Activated naive CD8-positive, alpha-beta T cell treated with anti-CD3 and anti-CD28 coated beads, Interleukin-2, amount 50 U/mL, for 16 hours (primary cell): ENCODE measurements around the gene CFAP410.
"Not testable (repeated sequence)": the region's sequence is repeated elsewhere in the genome, so short reads cannot be mapped to it uniquely, and the experiment has no call there.

Source experiments
- DNase-seq: peaks from one replicate; pipeline ENCODE4 v3.0.0-alpha.2; 2020; ENCODE audit warnings: low read depth, low spot score

Gene CFAP410

DNA sequence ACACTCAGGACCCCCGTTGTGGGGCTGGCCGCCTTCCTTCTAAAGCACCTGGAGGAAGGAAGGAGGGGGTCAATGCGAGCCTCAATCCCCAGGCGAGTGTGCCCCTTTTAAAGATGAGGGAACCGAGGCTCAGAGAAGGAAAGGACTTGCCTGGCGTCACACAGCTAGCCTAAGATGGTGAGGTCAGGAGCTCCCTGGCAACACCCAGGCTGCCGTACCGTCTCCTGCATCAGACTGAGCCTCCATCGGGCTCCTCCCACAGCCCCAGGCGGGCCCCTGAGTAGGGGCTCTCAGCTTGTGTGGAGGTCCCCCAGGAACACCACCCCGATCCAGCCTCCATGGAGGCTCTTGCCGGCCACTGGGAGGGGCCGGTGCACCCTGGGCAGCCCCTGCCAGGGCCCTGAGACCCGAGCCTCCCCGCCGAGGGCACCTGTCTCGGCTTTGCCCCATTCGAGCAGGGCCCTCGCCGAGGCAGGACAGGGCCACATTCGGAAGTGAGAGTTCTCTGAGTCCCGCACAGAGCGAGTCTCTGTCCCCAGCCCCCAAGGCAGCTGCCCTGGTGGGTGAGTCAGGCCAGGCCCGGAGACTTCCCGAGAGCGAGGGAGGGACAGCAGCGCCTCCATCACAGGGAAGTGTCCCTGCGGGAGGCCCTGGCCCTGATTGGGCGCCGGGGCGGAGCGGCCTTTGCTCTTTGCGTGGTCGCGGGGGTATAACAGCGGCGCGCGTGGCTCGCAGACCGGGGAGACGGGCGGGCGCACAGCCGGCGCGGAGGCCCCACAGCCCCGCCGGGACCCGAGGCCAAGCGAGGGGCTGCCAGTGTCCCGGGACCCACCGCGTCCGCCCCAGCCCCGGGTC is 53.8 kb downstream of the CFAP410 start, which contains the start of gene AIRE:
Gene AIRE, plus strand, starts transcription at position 739 of the 855 bp plus-strand sequence. CDS start 131 bp downstream, outside the sequence.
- no peak for DNase-seq

DNA sequence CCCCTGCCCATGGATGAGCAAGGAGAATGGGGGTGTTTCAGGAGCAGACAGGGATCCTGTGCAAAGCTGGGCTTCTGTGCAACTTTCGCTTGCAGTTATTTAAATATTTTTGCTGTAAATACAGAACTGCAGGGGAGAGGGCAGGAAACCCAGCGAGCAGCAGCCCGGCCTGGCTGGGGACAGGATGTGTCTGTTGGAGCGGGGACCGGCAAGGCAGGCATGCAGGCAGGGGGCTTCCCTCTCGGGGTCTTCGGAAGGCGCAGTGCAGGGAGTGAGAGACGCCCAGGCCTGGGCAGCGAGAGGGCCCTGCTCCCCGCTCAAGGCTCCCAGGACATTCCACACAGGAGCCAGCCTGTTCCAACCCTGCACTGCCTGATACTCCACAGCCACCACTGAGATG is 55.2 kb downstream of the CFAP410 start:
- no peak for DNase-seq

DNA sequence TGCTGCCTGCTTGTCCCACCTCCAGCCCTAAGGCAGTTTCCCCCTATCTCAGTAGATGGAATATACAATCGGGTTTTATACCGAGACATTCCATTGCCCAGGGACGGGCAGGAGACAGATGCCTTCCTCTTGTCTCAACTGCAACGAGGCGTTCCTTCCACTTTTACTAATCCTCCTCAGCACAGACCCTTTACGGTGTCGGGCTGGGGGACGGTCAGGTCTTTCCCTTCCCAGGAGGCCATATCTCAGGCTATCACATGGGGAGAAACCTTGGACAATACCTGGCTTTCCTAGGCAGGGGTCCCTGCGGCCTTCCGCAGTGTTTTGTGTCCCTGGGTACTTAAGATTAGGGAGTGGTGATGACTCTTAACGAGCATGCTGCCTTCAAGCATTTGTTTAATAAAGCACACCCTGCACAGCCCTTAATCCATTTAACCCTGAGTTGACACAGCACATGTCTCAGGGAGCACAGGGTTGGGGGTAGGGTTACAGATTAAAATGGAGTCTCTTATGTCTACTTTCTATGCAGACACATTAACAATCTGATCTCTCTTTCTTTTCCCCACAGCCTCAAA is 55.9 kb downstream of the CFAP410 start:
- DNase-seq, result not testable (repeated sequence)

DNA sequence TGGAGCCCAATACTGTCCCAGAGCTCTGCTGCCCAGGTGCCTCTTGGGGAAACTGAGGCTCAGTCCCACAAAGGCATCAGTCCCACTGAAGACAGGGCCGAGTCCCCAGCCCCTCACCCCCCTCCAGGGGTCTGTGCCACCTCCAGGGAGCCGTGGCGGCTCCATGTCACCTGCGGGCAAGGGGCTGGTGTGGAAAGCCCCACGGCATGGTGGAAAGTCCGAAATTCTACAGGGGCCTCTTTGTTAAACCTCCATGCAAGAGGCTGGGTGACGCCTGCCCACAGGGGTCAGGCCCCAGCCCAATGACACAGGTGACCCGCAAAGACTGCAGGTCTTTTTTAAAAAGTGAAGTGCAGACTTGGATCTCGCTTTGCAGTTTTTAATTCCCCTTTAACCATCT is 56.8 kb downstream of the CFAP410 start:
- DNase-seq, result no peak

DNA sequence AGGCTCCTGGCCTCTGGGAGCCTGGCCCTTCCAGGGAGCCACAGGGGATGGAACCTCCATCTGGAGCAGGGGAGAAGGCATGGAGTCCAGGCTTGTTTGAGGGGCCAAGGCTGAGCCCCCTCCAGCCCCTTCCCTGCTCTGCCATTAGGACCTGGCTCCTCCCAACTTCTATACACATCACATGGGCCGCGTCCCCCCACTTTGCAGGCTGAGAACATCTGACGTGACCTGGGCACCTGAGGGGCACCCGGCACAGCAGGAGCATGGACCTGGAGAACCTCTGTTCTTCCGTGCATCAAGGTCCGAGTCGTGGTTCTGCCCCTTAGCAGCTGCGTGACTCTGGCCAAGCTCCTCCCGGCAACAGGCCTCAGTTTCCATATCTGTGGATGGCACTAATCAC is 57.4 kb downstream of the CFAP410 start:
- no peak for DNase-seq

DNA sequence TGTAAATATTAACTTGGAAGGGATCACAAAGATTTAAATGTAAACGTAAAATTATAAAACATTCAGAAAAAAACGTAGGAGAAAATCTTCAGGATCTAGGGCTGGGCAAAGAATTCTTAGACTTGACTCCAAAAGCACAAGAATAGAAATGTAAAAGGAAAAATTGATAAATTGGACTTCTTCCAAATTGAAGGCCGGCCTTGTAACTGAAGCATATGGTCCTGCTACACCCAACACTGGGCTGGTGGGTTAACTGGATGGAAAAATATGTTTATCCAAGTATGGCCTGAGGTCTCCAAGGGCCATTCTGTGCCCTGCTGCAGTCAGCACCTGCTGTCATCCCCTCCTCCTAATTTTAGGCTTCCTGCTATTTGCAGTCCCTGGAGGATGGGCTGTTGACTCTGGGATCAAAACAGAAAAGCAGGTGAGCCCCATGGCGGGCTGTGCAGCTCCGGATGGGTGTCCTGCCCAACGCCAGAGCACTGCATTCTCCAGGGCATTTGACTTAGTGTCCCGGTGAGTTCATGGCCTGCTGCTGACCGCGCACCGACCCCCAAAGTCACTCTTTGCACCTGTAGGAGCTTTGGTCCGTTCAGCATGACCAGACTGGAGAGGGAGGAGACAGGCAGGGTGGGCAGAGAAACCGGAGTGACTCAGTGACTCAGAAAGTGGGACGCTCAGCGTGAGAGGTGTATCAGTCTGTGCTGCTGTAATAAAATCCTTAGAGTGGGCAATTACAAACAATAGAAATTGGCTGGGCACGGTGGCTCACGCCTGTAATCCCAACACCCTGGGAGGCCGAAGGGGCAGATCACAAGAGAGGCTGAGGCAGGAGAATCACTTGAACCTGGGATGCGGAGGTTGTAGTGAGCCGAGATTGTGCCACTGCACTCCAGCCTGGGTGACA is 59.6 kb downstream of the CFAP410 start:
- DNase-seq, result no peak
